Heart left ventricle (tissue), 16 donors: Measurements from ENCODE around the gene PKNOX2. TPM values are rescaled to one million over a fixed set of nuclear protein-coding genes. Genes with fewer than 3 reads are reported as not detected.

Experiments
- ATAC-seq, 4 donors: fragments of 200-7000 bp; cut with Tn5 transposase; one replicate each; pipeline ENCODE4 v1.9.1; 2020 to 2022; ENCODE audit warnings: moderate library complexity in 4 of 4, mild to moderate bottlenecking in 3 of 4, moderate number of reproducible peaks in 1 of 4
- DNase-seq, 5 donors: peaks; one replicate each; pipeline ENCODE4 v3.0.0-alpha.2; 2020
- H3K27ac ChIP-seq, 12 donors: fragments of 200-600 bp; sonication (generic) in 4 of 12; one replicate each; pipeline versions ENCODE4 v1.5.0 to v1.8.0; 2016 to 2022; ENCODE audit warnings: mild to moderate bottlenecking in 2 of 12
- H3K27me3 ChIP-seq, 9 donors: fragments of 200-600 bp; sonication (generic) in 2 of 9; one replicate each; pipeline versions ENCODE4 v1.5.1 to v1.8.0; 2016 to 2022; ENCODE audit warnings: mild to moderate bottlenecking in 3 of 9
- H3K36me3 ChIP-seq, 9 donors: fragments of 200-600 bp; sonication (generic) in 2 of 9; one replicate each; pipeline versions ENCODE4 v1.5.0 to v1.8.0; 2018 to 2022; ENCODE audit warnings: mild to moderate bottlenecking in 2 of 9
- H3K4me1 ChIP-seq, 12 donors: fragments of 200-600 bp; sonication (generic) in 4 of 12; one replicate each; pipeline versions ENCODE4 v1.5.0 to v1.8.0; 2016 to 2022; ENCODE audit warnings: mild to moderate bottlenecking in 3 of 12
- H3K4me3 ChIP-seq, 12 donors: fragments of 200-600 bp; sonication (generic) in 4 of 12; one replicate each; pipeline versions ENCODE4 v1.5.0 to v1.8.0; 2017 to 2022; ENCODE audit warnings: mild to moderate bottlenecking in 9 of 12, moderate library complexity in 4 of 12
- H3K9me3 ChIP-seq, 12 donors: fragments of 200-600 bp; sonication (generic) in 4 of 12; one replicate each; pipeline versions ENCODE4 v1.5.0 to v1.8.0; 2016 to 2022; ENCODE audit warnings: mild to moderate bottlenecking in 1 of 12
- CTCF ChIP-seq, 12 donors: fragments of 200-600 bp; sonication (generic) in 4 of 12; IDR thresholded peaks; one replicate each; pipeline versions ENCODE4 v1.5.0 to v1.8.0; 2018 to 2022; ENCODE audit warnings: antibody characterized with exemption in 12 of 12, mild to moderate bottlenecking in 5 of 12
- POLR2A ChIP-seq, 2 donors: fragments of 450-650 bp; IDR thresholded peaks; one replicate each; pipeline ENCODE4 v1.6.1; 2017; ENCODE audit warnings: antibody characterized with exemption in 2 of 2, mild to moderate bottlenecking in 2 of 2, moderate library complexity in 2 of 2
- WGBS, 4 donors: extraction: QIAGEN DNeasy Blood & Tissue Kit in 2 of 4; methylation state at CpG; one replicate each; pipeline versions ENCODE4 v1.1.5 to v1.1.7; 2013 to 2018; 5-methylcytosine and 5-hydroxymethylcytosine counted together
- intact Hi-C, 10 donors: fragments of 100-400 bp; cut with DNase I; formaldehyde crosslinking; loops; one replicate each; pipeline versions ENCODE4 v1.11.1 to v1.14.2; 2022
- polyA plus RNA-seq, 2 donors: library from polyadenylated mRNA; stranded (reverse); fragments of 200-250 nt; gene quantifications; one replicate each; pipeline ENCODE4 v1.2.3, GENCODE V29; 2013
- total RNA-seq, 9 donors: library from RNA; depleted of rRNA in 2 of 9; stranded (reverse); fragments of >200 nt in 2 of 9; fragmentation: NEBNext Ultra II Directional in 3 of 9; extraction: Animal tissue kit (Norgen Biotek cat#: 25700) in 3 of 9; gene quantifications; one replicate each; pipeline versions ENCODE4 v1.1.0 to v1.2.4, GENCODE V29; 2016 to 2023
- donor health status: ischemic (EF 13 %, LVEDD 7.1; RV severe dilation, severe dysfunction).
- donor health status: healthy with polysubstance abuse.
- donor health status: DM: no; HTN: yes; CAD: no.
- donor health status: DM: no; HTN: no; CAD: no.
- donor health status: ischemic (EF 25% LVEDD 6.9; RV normal size, moderate dysfunction).
- donor health status: ischemic (EF 25% LVEDD 5.7; RV mildly dilated, moderate dysfunction).
- donor health status: healthy.
- donor health status: DM: yes; HTN: yes; CAD: no.
- donor health status: ischemic (EF 35%, LVEDD 5.7; RV mildly dilated, moderate dysfunction).
- donor health status: nonischemic (EF 11% LVEDD 7.7; RV severe dilation, severe dysfunction).
- donor health status: DM: yes; HTN: yes; CAD: no.
- donor health status: PGD.
- donor health status: ischemic (EF 29% LVEDD 5.4; RV normal size, mild dysfunction).
- donor health status: nonischemic (EF 23%, LVEDD 6.1; RV moderate dilation, normal function).

Gene PKNOX2
- total and polyA plus RNA-seq, 11 donors, result 3.1 to 9.4 (median 4.5) TPM

DNA sequence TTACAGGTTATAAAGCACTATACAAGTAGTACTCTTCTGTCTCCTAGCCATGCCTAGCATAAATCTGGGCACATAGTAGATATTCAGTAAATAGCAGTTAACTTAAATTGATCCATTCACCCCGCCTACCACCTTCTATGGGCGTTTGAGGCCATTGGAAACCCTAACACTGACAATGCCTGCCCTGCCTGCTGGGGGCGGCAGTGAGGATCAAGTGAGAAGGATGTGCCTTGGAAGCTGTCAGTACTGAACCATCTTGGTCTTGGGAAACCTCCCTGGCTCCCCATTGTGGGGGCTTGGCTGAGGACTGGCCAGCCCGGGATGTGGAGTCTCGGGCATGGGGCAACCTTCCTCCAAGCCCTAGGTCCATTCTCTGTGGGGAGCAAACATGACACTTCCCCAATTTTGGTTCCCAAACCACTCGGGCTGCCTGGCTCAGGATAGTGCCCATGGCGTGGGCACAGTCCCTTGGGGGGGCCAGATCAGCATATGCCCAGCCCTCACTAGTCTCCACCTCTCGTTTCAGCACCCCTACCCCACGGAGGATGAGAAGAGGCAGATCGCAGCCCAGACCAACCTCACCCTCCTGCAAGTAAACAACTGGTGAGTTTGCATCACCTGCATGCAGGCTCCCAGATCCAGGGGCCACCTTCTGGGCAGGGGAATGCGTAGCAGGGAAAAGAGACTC lies 264.1 kb downstream of the PKNOX2 start:
- Histone ChIP-seq H3K4me1 (peaks cover 0 to 39% (median 17%) of the 10 kb centered on the region in 12 donors), H3K27ac (no peak overlapping the region), H3K9me3 (no peaks in the 10 kb centered on the region), H3K4me3 (no peak overlapping the region), H3K36me3 (peaks cover 0 to 14% (median 0%) of the 10 kb centered on the region in 9 donors), H3K27me3 (no peaks in the 10 kb centered on the region)
- ATAC-seq, result no peak
- intact Hi-C loops, result loop anchor here in 3 of 10 donors (1.0 to 10.0 kb wide), 3 partner anchors 13 to 474 kb away; partner anchors contain the start of genes CCDC15 (in 1 of the 3) and HYLS1 (in 1 of the 3)
- 70 to 74% (median 71%) methylated on average over 6 to 11 of the region's 11 CpGs for WGBS, 4 donors
- DNase-seq, result no peak
- TF ChIP-seq POLR2A (IDR thresholded peaks at IDR 0.05), result no peak
- TF ChIP-seq CTCF (IDR thresholded peaks at IDR 0.05), result no peak

GRCh38 chr11:125429174-125429707 lies 264.7 kb downstream of the PKNOX2 start:
- TF ChIP-seq CTCF (IDR thresholded peaks at IDR 0.05) (peak; percentile 40 to 70 (median 60)), POLR2A (IDR thresholded peaks at IDR 0.05) (no peak)
- DNase-seq (peak; percentile 40 to 76 (median 58)), ATAC-seq (no peak)
- Histone ChIP-seq H3K4me3 (no peak overlapping the region), H3K27me3 (no peaks in the 10 kb centered on the region), H3K4me1 (peaks cover 0 to 39% (median 17%) of the 10 kb centered on the region in 12 donors), H3K9me3 (no peaks in the 10 kb centered on the region), H3K36me3 (peaks cover 0 to 14% (median 0%) of the 10 kb centered on the region in 9 donors), H3K27ac (peak overlapping the region in 1 of 12 donors; percentile 42)
- WGBS, 4 donors, result 34 to 41% (median 37%) methylated on average over 6 of the region's 6 CpGs
- intact Hi-C loops, result loop anchor here in 3 of 10 donors (1.0 to 10.0 kb wide), 3 partner anchors 14 to 474 kb away; partner anchors contain the start of genes CCDC15 (in 1 of the 3) and HYLS1 (in 1 of the 3)

GRCh38 chr11:125429807-125430678 lies 265.5 kb downstream of the PKNOX2 start:
- ATAC-seq, result peak in 1 of 4 donors; percentile 35

More at GRCh38 chr11:125429807-125430678, 265.5 kb downstream of the PKNOX2 start:
- 74 to 83% (median 83%) methylated on average over 15 to 18 of the region's 18 CpGs for WGBS, 4 donors
- H3K4me1 ChIP-seq, result peaks cover 0 to 34% (median 11%) of the 10 kb centered on the region in 12 donors
- TF ChIP-seq POLR2A (IDR thresholded peaks at IDR 0.05) (no peak), CTCF (IDR thresholded peaks at IDR 0.05) (no peak)
- H3K36me3 ChIP-seq, result peaks cover 0 to 14% (median 0%) of the 10 kb centered on the region in 9 donors
- DNase-seq, result no peak
- no peak overlapping the region for H3K4me3 ChIP-seq
- peak overlapping the region in 3 of 12 donors; percentile 24 to 46 (median 41) for H3K27ac ChIP-seq
- H3K27me3 ChIP-seq, result no peaks in the 10 kb centered on the region
- intact Hi-C loops, result loop anchor here in 6 of 10 donors (1.0 to 10.0 kb wide), 8 partner anchors 15 to 475 kb away; partner anchors contain the start of genes CCDC15 (in 1 of the 6) and HYLS1 (in 1 of the 6)
- no peaks in the 10 kb centered on the region for H3K9me3 ChIP-seq
